GM21786 (cell line): Measurements from ENCODE around the gene MEGF11.

Source experiments
- ATAC-seq: cut with Tn5 transposase; IDR thresholded peaks from one replicate; pipeline ENCODE4 v1.9.1; 2021; ENCODE audit not compliant: unreplicated experiment

Gene MEGF11

DNA sequence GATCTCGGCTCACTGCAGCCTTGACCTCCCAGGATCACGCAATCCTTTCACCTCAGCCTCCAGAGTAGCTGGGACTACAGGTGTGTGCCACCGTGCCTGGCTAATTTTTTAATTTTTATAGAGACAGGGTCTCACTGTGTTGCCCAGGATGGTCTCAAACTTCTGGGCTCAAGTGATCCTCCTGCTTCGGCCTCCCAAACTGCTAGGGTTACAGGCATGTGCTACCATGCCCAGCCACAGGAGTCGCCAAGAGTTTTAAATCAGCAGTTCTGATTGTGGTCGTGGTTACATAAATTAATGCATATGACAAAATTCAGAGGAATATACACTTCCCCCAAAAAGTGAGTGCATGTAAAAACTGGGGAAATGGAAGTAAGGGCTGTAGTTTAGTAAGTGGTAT lies 32.9 kb downstream of the MEGF11 start:
- ATAC-seq: no peak

DNA sequence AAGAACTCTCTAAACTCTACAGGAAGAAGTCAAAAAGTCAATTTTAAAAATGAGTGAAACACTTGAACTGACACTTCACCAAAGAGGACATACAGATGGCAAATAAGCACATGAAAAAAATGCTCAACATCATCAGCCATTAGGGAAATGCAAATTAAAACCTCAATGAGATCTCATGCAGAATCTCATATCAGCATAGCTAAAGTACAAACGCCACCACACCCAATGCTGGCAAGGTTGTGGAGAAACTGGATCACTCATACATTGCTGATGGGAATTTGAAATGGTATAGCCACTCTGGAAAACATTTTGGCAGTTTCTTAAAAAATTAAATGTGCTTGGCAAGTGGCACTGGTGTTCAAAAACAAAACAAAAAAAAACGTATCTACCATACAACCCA lies 34.2 kb downstream of the MEGF11 start:
- ATAC-seq: no peak

DNA sequence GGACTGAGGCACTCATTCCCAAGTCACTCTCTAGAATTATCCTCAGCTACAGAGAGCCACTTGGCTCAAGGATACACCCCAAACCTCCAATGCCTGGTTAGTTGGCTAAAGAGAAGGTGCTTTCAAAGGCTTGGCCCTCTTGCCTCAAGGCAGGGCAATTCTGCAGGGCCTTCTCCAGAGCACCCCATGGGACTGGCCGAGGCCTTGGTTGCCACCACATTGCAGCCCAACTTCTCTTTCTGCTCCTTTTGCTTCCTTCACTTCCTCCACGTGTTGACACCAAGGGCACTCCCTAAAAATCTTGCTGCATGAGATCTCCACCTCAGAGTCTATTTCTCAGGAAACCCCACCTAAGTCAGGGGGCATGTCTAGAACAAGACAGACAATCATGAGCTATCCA lies 36.7 kb downstream of the MEGF11 start:
- no peak for ATAC-seq

DNA sequence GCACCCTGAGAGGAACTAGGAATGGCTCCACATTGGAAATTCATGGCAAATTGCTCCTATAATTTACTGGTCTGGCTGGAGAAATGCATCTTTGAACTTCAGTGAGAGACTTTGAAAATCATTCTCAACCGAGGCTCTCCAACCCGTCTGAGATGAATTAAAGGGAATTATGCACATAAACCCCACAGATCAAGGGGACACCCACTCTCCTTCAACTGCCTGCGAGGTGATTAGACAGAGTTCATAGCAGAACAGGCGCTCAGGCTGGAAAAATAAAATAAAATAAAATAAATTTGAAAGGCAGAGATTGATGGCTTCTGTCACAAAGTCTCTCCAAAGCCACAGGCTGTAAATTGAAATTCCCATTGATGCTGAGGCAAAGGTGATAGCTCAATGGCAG lies 37.7 kb downstream of the MEGF11 start:
- ATAC-seq: no peak

DNA sequence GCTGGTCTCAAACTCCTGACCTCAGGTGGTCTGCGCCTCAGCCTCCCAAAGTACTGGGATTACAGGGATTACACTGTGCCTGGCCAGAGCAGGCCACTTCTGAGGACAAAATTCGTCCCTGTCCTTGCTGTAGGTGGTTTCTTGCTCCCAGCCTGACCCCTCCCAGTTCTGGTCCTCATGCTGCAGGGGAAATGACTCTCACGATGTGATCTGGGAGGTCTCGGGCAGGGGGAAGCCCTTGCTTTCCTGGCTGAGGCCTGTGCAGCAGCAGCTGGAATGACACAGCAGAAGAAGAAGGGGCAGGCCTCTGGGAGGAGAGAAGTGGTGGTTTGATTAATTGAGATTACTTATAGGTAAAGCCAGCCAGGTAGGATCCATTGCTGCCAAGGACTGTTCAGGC lies 39.3 kb downstream of the MEGF11 start:
- ATAC-seq: no peak

DNA sequence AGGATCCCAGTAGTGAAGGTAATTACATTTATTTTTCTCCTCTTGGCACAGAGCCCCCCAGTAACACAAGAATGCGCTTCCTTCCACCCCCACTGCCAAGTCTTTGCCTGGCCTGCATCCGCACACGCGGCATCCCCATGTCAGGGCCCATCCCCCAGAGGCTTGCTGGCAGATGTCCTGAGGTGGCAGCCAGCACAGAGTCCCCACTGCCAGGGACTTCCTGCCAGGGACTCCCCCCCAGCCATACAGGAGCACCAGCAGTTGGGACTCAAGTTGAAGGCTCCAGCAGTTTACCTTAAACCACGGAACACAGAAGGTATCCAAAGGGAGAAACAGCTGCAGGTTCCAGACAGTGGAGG lies 41.0 kb downstream of the MEGF11 start:
- no peak for ATAC-seq

DNA sequence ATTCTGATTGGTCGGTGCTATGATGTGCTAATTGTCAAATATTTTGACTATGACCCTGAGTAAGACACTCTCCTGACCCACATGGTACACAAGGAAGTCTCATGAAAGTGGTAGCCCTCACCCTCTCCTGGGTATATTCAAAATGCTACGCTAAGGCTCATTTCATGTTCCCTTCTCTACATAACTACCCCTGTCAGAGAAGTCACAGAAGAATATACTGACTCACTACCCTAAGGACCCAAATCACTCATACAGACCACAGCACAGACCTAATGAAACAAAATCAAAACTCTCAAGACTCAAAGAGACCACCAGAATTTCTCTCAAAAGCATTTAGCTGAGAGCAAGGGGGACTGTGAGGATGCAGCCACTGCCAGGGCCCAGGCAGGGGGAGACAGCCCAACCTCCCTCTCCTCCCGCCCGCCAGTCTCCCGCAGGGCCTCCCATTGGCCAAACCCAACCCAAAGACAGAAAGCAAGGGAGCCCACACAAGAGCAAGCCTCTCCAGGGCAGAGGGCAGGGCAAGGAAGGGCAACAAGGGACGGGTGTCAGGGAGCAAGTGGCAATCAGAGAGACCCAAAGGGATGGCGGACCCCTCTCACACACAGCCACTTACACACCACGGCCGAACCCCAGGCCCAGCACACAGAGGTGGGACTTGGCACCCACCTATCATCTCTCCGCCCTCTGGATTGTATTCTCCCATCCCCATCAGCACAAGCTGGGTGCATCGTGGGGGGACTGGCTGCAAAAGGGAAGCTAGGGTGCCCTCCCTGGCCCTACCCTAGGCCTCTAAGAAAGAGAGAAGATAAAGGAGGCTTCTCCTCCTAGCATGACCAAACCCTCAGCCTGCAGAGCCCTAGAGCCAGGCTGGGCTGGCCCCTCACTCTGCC lies 41.6 kb downstream of the MEGF11 start:
- no peak for ATAC-seq

DNA sequence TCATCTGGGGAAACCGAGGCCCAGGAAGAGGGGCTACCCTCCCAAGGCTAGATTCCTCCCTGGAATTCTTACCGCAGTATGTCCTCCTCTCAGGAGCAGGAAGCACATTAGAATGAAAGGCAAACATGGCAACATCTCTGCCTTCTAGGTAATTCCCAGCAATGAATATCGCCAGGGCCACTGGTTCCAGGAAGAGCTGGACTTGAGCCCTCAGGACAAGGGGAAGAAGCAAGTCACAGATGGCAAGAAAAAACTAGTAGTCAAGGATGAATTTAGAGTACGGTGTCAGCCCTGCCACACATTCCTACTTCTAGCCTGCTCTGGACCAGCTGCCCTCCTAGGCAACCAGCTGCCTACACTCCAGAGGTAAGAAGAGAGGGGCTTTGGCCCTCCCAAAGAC lies 42.9 kb downstream of the MEGF11 start:
- no peak for ATAC-seq

DNA sequence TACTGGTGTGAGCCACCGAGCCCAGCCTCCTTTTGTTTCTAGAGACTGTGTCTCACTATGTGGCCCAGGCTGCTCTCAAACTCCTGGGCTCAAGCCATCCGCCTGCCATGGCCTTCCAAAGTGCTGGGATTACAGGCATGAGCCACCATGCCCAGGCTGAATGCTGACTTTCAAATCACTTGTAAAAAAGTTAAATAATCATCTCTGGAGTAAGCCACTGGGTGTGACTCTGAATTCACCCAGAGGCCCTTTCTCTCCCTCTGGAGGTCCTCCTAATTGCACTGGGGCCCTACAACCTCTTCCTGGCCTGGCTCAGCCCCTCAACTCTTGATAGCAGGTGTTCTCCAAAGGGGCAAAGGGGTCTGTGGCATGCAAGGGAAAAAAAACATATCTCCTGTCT lies 54.8 kb downstream of the MEGF11 start:
- no peak for ATAC-seq

DNA sequence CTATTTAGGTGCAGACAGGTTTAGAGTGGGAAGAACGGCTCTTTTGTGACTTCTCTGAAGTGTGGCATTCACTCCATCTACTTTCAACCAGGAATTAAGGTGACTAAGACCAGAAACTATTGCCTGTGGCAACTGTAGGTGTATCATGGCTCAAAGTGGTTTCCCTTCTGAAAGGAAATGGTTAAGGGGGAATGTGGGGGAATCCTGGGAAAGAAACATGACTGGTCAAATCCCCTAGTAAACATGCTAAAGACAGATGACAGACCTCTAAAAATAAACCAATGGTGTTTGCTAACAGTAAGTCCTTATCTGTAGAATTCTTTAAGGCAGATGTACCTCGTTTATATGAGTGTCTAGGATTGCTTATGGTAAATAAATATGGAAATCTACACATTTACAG lies 56.9 kb downstream of the MEGF11 start:
- ATAC-seq: no peak

DNA sequence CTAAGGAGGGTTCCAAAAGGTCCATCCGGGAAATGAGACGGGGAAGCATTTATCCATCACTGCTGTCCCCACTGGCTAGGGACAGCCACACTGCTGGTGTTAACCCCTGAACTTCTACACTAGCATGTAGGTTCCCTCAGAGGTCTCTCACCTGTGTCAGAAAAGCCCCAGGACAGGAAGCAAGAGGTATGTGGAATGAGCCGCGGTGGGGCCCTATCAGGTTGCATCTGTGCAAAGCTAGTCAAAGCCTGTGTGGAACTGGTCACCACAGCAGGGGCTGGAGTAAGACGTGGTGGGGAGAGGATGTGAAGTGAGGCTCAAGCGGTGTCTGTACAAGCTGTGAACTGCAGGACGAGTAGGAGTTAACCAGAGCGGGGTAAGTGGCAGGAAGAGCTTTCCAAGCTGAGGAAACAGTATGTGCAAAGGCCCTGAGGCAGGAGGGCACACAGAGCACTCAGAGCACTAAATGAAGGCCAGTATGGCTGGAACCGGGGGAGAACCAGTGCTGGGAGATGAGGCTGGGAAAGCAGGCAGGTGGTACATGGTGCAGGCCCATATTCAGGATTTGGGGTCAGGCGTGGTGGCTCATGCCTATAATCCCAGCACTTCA lies 57.8 kb downstream of the MEGF11 start:
- no peak for ATAC-seq

DNA sequence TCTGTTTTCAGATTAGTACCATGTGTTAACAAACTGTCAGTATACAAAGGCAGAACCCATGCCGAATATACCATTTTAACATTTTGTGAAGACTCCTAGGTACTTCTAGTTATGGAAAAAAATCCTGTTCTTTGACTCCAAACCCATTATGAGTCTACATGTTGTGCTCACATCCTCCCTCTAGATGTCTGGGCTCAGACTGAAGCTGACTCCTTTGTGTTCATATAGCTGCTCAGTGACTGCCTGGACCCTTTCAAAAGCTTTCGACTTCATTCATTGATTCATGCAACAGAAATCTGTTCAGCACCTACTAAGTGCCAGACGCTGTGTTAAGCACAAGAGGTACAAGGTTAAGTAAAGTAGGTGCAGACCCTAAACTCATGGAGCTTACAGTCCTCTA lies 60.5 kb downstream of the MEGF11 start:
- ATAC-seq: no peak

DNA sequence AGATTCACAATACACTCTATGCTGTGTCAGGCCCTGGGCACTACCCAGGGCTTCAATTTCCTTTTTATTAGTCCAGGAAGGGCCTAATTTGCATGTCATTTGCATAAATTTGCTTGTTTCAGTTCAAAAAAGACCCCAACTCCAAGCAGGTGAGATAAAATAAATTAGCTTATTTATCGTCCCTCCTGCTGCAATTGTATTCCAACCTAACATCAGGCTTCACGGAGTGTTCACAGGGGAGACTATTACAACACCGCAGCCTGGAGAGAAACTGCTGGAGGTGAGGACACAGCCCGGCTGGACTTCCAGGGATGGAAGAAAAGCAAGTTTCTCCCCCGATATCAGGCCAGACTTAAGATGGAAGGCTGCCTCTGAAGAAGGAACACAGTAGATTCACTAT lies 62.8 kb downstream of the MEGF11 start:
- ATAC-seq: no peak

DNA sequence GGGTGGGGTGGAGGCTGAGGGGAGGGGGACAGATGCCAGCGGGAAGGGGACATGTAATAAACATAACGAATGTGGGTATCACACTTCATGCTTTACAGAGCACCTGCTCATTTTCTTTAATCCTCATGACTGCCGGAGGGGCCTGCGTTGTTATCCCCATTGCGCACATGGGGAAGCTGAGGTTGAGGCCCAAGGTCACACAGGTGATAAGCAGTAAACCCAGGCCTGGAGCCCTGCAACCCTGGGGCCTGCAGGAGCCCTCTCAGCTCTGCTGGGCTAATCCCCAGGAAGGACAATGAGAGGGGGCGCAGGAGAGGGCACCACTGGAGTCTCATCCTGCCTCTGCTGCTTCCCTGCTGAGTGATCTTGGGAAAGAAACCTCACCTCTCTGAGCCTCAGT lies 64.3 kb downstream of the MEGF11 start:
- no peak for ATAC-seq

DNA sequence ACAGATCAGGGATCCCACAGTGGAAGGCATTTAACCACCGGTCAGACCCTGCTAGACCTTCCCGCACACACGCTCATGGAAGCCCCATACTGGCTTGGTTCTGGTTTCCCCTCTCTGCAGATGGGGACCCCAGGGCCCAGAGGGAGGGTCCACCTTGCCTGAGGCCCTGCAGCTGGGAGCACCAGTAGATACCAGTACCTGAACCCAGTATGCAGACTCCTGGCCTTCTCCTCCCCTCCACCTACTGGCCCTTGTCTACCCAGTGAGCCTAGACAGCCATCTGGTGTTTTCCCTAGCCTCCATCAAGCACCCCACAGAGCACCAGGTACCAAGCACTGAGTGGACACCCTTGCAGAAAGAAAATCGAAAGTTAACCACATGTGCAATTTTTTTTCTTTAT lies 65.1 kb downstream of the MEGF11 start:
- no peak for ATAC-seq

DNA sequence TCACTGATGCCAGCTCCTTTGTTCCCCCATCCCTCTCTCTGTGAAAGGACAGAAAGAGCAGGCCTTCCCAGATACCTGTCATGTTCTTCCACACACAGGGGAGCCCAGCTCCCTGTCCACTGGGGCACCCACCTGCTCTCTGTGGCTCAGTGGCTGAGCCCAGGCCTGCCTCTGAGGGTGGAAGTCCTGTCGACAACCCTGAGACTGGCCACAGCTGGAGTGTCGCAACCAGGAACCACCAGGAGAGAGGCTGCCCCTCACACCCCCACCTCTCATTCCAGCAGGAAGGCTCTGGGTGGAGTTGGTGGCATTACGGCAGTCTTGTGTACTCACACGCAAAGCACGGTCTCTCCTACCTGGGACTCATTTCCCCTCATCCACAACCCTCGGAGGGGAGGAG lies 66.3 kb downstream of the MEGF11 start:
- ATAC-seq: no peak

DNA sequence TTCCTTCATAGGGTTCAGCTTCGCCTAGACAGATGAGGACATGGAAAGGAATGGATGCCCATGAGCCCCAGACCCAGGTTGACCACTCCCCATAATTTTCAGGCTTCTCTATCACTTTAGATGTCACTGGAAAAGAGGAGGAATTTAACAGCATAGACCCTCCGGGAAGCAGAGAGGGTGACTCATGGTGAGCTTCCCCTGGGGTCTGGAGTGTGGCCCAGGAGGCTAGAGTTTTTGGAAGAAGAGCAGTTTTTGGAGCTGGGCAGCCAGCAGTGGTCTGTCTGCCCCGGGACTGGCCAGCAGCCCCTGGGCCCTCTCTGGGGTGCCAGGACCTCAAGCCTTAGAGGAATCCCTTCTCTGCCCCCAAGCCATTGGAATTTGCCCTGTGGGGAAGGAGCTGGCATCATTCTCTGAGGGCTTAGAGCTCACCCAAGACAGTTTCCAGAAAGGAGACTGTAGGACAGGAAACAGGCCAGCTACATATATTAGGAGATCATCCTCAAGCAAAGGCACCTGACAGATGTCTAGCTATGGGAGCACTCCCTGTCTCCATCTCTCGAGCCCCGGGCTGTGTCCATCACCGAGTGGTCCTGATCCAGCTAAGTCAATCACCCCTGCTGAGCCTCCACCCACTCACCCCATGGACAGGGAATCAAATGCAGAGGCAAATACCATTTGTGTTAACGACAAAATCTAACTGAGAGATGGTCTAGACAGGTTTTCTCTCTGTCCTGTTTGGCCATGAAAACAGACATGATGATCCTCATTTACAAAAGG lies 67.3 kb downstream of the MEGF11 start:
- ATAC-seq: no peak

DNA sequence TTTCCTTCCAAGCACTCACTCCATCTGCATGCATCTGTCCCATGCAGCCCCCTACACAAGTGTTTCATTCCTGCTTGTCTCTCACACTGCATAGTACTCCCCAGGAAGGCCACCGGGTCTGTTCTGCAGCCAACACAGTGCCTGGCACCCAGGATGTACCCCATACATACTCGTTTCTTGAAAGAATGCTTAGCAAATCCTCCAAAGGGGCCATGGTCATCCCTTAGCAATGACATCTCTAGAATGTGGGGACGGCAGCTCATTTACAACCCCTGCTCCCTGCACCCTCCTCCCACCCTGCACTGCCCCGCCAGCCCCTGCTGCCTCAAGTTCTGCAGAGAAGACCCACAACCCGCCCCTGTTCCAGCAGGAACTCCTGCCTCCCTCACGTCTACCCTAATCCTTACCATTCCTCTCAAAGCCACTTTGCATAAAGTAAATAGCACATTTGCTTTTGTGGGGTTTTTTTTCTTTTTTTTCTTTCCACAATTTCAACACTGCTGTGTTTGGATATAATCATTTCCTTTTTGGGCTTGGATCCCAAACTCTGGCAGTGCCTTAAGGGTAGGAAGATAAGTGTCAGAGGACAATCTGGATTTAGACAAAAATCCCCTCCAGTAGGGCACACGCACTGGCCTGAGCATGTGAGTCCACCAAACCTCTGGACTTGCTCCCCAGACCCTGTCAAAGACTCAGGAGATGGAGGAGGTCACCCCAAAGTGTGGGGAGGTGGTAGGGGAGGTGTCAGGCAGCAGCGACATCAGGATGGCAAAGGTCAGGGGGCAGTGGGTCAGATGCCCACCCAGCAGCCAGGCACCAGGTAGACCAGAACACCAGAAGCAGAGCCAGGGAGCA lies 68.4 kb downstream of the MEGF11 start:
- ATAC-seq: no peak

DNA sequence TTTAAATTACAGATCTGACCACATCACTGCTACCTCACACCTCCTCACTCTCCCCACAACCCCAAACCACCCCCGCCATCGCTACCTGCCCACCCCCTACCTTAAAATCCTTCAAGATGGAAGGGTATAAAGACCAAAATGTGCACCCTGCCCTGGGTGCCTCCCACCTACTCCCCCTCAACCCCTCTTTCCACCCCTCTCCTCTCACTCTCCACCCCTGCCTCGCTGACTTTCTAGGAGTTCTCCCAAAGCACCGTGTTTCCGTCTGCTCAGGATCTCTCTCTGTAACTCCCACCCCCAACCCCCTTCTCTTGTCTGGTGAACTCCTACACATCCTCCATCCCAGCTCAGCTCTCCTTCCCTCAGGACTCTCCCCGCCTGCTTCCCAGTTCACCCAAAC lies 69.1 kb downstream of the MEGF11 start:
- no peak for ATAC-seq

DNA sequence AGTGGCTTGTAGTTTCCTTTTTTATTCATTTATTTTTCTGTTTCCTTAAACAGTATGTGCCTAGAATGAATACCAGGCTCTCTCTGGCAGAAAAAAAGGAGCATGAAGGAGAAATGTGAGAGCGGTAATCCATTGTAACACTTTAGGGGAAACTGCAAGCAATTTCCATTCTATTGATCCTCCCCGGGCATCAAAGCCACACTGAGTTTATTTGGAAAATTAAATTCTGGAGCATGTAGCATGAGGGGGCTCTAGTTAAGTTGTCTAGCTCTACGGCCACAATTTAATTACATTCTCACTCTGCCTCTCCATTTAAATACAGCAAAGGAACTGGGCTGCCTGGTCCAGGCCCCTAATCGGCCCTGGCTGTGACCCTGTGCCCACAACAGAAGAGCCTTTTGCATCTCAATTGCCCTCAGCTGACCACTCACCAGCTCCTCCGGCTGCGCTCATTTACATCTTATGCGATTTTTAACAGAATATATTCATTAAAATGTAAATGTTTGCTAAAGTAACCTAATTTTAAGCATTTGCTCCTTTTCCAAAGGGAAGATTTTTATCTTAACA lies 72.9 kb downstream of the MEGF11 start:
- ATAC-seq: no peak

DNA sequence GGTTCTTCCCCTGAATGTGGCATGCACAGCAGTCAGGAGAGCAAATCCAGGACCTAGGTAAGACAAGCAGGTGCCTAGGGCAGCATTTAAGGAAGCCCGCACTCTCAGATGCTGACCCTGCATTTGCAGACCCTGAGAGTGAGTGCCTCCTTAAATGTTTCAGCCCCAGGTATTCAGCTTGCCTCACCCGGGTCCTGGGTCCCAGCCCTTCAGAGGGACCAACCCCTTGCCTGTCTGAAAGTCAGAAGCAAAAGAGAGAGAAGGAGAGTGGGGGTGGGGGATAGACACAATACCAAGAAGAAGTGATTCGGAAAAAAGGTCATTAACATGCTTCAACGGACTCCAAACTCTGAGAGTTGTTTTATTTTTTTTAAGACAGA lies 75.0 kb downstream of the MEGF11 start:
- ATAC-seq: no peak
